HG02938 (cell line): ENCODE data around the gene TFAM.

ENCODE experiments used
- ATAC-seq: cut with Tn5 transposase; IDR thresholded peaks from one replicate; pipeline ENCODE4 v1.9.1; 2021; ENCODE audit warnings: mild to moderate bottlenecking, moderate library complexity; ENCODE audit not compliant: unreplicated experiment

The TFAM gene

DNA sequence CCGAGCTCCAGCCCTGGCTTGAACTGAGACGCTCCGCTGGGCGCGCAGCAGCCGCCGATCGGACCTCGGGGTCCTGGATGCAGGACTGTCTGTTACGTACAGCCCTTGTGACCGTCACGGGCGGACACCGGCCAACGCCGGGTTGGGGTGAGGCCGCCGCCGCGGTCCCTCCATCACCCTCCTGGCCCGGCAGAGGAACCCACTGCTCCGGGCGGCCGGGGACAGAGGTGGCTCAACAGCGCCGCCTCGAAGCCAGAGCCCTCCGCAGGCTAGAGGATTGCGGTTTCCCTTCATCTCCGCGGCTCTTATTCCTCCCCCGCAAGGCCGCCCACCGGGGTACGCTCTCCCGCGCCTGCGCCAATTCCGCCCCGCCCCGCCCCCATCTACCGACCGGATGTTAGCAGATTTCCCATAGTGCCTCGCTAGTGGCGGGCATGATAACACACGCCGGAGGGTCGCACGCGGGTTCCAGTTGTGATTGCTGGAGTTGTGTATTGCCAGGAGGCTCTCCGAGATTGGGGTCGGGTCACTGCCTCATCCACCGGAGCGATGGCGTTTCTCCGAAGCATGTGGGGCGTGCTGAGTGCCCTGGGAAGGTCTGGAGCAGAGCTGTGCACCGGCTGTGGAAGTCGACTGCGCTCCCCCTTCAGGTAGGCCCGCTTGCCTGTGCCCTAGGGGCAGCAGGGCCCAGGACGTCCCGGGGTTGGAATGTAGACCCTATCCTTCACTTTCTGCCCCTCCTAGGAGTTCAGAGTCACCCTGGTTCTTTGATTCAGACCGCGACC lies at the start of gene TFAM:
TSS of gene TFAM (plus strand) at position 412 of the 785 bp plus-strand sequence. CDS start at position 550, 138 bp downstream.
- peak; percentile 77 for ATAC-seq

DNA sequence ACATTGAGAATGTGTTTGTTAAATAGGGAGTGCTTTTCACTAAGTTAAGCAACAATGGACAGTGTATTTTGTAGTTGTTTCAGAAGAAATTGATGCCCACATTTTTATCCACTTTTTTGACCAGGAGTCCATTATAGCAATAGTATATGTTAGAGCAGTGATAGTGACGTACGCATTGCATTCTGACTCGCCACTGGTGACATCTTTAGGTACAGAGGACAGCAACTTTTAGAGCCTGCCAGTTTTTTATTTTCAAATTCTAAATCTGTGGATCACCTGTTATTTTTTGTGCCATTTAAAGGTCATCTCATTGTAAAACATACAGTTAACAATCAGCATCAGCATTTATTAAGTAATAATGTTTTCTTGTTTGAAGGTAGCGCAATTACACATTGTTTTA lies 49.0 kb upstream of the TFAM start:
- ATAC-seq, result no peak

DNA sequence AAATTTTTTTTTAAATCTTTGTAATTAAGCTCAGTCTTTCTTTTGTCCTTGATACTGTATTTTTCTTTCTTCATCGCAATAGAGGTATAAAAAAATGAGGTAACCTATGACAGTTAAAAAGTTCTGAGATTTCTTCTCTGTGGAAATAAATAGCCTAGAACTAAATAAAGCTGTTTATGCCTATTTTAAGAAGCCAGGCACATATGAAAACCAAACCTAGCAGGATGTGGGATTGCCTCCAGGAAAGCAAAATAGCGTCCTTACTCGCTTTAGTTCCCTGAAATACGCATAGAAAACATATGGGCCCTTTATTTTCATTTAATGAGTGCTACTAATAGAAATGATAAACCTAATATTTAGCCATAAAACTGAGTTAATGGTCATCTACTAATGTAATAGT lies 43.8 kb upstream of the TFAM start:
- ATAC-seq, result no peak

DNA sequence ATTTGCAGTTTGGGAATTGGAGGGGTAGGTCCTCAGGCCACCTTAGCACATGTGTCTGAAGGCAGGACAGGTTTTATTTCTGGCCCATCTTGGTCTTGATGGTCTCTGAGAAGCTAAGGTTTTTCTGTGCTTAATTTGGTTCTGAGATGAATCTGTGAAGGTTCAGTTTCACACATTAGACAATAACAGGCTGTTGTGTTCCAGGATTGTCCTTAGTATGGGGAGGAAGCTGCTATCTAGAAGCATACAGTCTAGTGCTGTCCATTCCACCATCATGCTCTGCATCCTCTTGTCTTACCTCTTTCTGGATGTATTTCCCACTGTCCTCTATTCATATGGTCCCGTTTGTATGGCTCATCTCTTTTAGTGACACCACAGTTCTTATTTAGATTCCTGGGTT lies 43.3 kb upstream of the TFAM start:
- no peak for ATAC-seq

DNA sequence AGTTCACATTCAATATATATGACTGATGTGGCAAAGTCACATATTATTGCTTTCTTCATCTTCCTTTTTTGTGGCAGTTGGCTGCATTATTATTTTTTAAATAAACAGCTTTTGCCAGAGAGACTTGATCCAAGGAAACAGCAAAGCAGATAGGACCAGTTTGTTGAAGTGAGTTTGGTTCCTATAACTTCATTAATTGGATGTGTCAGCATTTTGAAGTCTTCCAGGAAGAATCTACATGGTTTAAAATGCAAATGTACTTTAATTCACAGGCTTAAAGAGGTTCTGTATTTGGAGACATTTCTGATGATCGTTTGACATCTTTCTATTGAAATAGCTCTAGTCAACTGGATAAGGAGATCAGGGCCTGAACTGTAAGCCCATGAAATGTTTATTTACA lies 37.2 kb upstream of the TFAM start:
- ATAC-seq, result no peak

DNA sequence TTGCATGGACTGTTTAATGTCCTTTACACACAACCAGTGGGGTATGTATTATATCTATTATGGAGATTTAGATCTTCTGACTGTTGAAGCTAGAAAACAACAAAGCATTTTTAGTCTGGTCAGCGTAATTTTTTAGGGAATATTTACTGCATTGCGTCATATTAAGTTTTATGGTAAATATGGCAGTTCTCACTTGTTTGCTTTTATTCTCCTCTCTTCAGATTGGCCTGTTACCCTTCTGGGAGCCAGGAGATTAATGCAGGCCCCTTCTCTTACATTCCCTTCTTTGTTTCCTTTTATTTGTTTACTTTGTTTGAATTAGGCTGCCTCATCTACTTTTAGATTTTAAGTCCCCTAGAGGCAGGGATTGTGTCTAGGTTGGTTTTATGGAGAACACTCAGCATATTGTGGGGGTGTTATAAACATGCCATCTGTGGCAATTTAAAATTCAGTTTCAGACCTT lies 36.6 kb upstream of the TFAM start:
- ATAC-seq, result no peak

DNA sequence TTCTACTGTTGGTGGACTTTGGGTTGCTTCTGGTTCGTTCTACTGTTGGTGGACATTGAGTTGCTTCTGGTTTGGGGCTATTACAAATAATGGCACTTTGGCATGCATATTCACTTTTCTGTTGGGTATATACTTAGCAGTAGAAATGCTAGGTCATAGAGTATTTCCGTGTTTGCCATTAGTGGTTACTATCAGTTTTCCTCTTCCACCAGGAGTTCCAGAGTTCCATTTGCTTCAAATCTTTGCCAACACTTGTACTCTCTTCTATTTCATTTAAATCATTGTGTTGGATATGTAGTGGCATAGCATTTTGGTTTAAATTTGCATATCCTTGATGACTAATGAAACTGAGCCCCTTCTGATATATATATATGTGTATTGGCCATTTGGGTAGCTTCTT lies 35.2 kb upstream of the TFAM start:
- no peak for ATAC-seq

DNA sequence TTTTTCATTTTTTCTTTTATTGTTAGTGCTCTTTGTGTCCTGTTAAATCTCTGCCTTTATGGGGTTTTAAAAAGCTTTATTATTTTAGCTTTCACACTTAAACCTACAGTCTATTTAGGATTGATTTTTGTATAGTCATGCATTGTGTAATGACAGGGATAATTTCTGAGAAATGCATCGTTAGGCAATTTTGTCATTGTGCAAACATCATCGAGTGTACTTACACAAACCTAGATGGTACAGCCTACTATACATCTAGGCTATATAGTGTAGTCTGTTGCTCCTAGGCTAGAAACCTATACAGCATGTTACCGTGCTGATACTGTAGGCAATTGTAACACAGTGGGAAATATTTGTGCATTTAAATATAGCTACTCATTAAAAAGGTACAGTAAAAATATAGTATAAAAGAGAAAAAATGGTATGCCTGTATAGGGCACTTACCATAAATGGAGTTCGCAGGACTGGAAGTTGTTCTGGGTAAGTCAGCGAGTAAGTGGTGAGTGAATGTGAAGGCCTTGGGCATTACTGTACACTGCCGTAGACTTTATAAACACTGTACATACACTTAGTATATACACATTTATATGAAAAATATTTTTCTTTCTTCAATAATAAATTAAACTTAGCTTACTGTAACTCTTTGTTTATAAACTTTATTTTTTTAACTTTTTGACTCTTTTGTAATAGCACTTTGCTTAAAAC lies 34.4 kb upstream of the TFAM start:
- no peak for ATAC-seq

DNA sequence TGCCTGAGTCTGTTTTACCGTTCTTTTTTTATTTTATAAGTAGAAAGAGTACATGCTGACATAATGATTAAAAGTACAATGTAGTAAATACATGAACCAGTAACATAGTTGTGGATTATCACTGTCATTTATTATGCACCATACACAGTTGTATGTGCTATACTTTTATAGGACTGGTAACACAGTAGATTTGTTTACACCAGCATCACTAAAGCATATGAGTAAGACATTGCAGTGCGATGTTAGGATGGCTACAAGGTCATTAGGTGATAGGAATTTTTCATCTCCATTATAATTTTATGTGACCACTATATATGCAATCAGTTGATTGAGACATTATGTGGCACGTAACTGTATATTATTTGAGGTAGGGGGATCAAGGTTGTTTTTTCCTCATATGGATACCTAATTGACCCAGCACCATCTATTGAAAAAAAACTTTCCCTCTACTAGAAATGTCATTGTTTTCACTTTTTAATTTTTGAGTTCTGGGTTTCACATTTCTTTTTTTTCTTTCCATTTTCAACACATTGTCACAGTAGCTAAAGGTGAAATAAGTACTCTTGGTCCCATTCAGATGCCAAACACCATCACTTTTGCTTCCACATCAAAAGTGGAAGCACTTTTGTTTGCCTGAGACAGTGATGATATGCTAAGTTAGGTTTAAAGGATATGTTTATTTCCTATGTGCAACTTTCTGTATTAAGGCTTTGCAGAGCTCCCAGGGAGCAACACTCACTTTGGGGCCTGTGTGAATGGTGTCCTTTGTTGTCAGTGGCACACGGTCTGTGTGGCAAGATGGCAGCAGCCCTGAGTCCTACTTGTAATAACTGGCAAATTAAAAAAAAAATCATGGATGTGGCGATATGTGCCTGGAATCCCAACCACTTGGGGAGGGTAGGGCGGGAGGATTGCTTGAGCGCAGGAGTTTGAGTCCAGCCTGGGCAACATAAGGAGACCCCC lies 33.3 kb upstream of the TFAM start:
- ATAC-seq, result no peak

DNA sequence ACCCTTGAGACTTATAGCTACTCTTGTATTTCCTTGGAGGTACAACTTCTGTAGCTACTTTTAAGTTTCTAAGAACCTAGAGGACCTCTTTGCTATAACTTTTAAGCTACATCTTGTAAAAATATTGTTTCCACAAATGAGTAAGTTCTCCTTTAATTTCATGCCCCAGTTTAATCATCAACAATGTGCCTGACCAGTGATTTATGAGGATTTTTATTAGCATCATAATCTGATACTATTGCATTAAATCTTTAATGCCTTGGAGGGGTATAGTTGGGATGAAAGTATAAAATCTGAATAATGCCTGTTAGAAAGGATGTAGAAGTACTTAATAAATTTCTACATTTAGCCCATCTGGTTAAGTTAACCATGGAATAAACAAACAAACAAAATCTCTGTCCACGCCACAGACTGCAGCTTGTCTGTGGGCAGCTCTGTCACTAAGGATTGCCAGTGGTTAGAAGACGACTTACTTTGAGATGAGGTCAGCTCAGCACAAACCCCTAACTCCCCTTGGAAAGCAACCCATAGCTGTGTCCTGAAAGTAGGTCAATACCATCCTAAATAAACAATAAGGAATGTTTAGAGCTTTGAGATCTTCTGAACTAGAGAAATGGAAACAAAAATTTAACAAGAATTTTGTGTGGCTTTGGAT lies 32.1 kb upstream of the TFAM start:
- no peak for ATAC-seq

DNA sequence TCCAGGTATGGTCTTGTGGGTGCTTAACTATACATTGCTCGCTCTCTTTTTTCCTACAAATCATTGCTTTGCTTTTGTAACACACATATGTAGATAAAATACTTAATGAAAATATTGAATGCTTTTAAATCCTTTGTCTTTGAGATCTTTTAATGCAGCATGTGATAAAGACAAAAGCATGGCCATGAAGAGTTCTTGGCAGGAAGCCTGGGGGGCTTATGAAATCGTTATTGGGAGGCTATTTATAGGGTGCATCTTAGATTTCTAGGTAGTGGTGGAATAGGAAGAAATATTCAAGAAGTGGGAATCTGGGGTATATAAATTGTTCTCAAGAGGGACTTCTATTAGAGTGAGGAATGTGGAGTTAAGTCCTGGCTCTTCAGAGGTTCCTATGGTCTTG lies 28.5 kb upstream of the TFAM start:
- ATAC-seq, result no peak

DNA sequence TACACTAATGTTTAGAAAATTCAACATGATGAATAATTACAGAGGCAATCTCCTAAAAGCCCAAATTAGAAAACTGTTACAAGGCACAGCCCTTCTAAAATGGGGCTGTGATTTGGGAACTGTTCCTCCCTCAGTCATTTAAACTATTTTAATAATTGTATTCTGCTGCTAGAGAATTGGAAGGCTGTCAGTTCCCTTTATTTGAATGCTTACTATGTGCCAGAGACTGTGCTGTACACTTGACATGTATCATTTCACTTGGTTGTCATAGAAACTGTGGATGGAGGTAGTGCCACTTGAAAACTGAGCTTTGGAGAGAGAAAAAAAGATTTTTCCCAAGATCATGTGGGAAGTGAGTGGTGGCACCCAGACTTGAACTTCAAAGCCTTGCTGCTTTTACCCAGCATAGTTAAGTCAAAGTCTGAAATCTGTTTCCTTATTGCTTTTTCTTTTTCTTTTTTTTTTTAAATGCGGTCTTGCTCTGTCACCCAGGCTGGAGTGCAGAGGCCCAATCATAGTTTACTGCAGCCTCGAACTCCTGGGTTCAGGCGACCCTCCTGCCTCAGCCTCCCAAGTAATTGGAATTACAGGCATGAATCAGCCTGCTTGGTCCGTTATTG lies 26.8 kb upstream of the TFAM start:
- ATAC-seq, result no peak

DNA sequence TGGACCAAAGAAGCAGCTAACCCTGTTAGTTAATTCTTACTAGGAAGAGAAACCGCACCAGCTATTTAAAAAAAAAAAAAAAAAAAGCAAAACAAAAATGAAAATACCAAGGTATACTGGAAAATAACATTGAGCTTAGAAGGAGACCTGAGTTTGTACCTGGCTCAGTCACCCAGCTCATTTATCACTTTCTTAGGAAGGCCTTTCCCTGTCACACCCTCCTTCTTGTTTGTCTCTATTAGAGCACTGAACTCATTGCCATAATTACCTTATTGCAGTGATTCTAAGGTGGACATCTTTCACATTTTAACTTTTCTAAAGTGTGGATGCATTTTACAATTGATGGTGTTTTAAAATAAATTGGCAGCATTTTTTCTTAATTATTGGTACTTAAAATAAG lies 26.3 kb upstream of the TFAM start:
- no peak for ATAC-seq

DNA sequence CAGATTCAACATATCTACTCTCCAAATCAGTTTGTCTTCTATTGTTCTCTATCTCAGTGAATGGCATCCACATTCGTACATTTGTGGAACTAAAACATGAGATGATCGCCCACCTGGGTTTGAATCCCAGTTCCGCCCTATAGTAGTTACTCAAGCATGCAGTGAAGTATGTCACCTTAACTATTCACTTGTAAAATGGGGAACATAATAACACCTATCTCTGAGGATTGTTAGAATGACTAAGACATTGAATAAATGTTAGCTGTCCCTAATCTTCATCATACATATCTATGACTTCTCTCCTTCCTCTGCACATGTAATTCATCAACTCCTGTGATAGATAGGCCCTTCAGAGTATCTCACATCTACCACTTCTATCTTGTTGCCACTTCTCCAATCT lies 25.7 kb upstream of the TFAM start:
- no peak for ATAC-seq

DNA sequence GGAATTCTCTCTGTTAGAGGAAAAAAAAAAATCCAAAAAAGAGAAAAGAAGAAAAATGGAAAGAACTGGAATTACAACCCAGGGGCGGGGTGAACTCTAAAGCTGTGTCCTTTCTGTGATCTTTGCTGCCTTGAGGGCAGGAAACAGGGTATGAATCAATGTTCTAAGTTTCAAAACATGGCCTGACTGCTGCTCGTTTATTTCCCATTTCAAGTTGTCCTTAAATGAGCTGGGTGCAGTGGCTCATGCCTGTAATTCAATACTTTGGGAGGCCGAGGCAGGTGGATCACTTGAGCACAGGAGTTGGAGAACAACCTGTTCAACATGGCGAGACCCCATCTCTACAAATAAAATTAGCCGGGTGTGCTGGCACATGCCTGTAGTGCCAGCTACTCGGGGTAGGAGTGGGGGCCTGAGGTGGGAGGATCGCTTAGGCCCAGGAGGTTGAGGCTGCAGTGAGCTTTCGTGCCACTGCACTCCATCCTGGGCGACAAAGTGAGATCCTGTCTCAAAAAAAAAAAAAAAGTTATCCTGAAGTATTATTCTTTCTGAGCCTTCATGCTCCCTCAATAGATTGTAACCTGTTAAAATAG lies 24.7 kb upstream of the TFAM start:
- no peak for ATAC-seq

DNA sequence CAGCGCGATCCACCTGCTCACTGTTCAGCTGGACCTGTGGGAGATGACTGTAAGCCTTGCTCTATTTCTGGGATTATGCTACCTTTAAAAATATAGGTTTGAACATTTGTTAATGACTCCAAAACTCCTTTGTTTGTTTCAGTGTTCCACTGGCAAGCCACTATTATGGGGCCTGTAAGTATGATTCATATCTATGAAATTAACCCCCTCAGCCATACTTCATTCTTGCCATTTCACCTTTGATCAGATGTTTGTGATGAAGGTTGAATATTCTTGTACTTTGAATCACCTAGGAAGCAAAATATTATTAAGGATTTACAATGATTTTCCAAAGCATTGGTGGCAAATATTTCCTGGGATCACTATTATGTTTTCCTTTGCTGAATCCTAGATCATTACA lies 23.9 kb upstream of the TFAM start:
- no peak for ATAC-seq

DNA sequence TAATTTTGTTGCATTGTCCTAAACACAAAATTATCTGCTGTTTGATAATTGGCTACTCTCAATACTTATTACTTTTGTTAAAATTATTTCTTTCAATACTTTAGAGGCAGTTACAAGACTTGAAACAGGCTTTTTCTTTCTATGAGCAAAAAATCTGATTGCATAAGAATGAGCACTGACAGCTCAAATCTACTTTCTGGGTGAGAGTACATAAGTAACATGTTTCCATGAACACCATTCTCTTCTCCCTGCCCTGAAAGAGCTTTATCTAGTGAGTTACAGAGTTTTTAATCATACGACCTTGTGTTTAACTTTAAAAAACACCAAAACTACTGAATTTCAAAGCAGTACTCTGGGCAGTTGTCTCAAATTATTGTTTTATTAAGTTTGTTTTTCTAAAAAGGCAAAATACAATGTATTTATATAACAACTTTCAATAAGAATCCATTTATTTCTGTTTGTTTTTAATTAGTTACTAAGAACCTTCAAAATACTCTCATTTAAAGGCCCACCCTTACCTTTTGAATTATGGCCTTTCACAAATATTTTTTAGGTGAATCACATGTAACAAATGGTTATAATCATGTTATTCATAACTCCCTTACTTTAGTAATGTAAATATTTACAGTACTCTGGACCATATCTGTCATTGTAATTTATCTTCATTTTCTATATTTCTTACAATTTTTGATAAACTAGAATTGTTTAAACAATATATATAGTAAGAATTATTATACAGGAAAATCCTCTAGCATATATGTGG lies 23.0 kb upstream of the TFAM start:
- no peak for ATAC-seq

DNA sequence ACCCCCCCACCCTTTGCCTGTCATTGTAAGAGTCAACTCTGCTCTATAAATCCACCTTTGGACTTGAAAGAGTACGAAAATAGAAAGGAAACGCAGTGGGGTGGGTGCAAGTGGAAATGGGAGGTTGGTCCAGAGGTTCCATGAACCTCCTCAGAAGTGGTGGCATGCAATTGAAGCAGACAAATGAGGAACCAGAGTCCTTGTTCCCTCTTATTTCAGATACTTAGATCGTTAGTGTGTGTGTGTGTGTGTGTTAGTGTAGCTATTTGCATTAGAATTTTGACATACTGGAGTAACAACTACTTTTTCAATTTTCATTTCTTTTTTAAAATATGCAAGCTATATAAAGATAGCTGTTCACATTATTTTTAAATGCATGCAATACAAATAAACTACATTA lies 18.1 kb upstream of the TFAM start:
- ATAC-seq, result no peak

DNA sequence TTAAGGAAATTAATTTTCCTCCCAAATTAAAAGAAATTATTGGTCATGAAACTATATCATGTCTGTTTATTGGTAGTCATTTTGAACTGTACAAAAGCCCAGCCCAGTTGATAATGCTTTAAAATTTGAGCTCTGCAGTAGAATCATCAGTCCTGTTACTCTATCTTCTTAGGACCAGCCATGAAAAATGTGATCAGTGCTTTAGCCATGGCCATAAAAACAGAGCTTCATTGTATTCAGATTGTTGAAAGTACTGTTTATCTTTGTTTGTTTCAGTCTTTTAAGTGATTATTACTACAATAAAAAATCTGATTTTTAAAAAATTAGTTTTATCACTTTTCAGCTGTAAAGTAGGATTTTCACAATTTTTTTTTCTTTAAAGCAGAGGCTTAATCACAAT lies 13.7 kb upstream of the TFAM start:
- no peak for ATAC-seq
